ENCODE results near the gene FAM98B. TPM values are rescaled to one million over a fixed set of nuclear protein-coding genes. Genes with fewer than 3 reads are reported as not detected.

FAM98B gene
- polyA plus RNA-seq, 1 donor (not counting 4 experiments of a cell fraction or from before 2014, with no cell fraction given), result 22.2 TPM

DNA sequence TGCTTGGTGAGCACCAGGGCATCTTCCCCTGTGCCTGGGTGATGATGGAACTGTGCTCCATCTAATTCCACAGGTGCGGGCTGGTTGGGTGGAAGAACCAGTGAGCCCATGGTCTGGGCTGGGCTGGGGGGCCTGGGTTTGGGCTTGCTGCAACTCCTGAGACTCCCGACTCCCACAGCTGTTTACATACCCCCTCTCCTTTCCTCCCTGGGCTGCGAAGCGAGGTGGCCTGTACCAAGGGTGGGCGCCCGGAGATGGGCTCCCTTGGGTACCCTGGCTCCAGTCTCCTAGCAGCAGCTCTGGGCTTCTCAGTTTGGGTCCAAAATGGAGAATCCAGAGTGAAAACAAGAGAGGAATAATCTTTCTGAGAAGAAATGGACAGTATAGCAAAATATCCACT lies 5.6 kb downstream of the FAM98B start:
- peaks cover 2% of the 10 kb centered on the region for H4K20me1 ChIP-seq (ENCODE audit: control insufficient read depth, extremely low read depth, insufficient read depth, low read length)
- H3K4me3 ChIP-seq (ENCODE audit: control insufficient read depth in 2 of 3, extremely low read depth in 1 of 3, insufficient read depth in 2 of 3, low read depth in 1 of 3, low read length in 3 of 3), result no peak overlapping the region
- dilution Hi-C loops (cut with MboI; ENCODE audit: extremely low pct_ligation_motif_present, low sequenced_read_pairs), result no loop called here
- peaks cover 1 to 8% of the 10 kb centered on the region in 2 experiments for H3K36me3 ChIP-seq (ENCODE audit: control insufficient read depth in 2 of 2, extremely low read depth in 1 of 2, insufficient read depth in 2 of 2, low read length in 2 of 2)
- peaks cover 87% of the 10 kb centered on the region for H3K79me2 ChIP-seq (ENCODE audit: control insufficient read depth, insufficient read depth, low read length)
- H3K27me3 ChIP-seq (ENCODE audit: control insufficient read depth, extremely low read depth, insufficient read depth, low read length), result no peaks in the 10 kb centered on the region
- H3K9ac ChIP-seq (ENCODE audit: control insufficient read depth, extremely low read depth, insufficient read depth, low read length), result no peak overlapping the region
- H3K4me1 ChIP-seq (ENCODE audit: control insufficient read depth, extremely low read depth, insufficient read depth, low read length), result peaks cover 7% of the 10 kb centered on the region
- H3K27ac ChIP-seq (ENCODE audit: control insufficient read depth, insufficient read depth, low read length), result no peak overlapping the region
- TF ChIP-seq EZH2 (IDR thresholded peaks at IDR 0.05; ENCODE audit: low read length), result no peak
- TF ChIP-seq, protein P1, sequence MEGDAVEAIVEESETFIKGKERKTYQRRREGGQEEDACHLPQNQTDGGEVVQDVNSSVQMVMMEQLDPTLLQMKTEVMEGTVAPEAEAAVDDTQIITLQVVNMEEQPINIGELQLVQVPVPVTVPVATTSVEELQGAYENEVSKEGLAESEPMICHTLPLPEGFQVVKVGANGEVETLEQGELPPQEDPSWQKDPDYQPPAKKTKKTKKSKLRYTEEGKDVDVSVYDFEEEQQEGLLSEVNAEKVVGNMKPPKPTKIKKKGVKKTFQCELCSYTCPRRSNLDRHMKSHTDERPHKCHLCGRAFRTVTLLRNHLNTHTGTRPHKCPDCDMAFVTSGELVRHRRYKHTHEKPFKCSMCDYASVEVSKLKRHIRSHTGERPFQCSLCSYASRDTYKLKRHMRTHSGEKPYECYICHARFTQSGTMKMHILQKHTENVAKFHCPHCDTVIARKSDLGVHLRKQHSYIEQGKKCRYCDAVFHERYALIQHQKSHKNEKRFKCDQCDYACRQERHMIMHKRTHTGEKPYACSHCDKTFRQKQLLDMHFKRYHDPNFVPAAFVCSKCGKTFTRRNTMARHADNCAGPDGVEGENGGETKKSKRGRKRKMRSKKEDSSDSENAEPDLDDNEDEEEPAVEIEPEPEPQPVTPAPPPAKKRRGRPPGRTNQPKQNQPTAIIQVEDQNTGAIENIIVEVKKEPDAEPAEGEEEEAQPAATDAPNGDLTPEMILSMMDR (optimal IDR thresholded peaks at IDR 0.05 in 1 of 3, IDR thresholded peaks at IDR 0.05 in 1 of 3, conservative IDR thresholded peaks at IDR 0.05 in 1 of 3; ENCODE audit: extremely low read depth in 1 of 3, insufficient read depth in 2 of 3, low read length in 3 of 3), result no peak
- H2AFZ ChIP-seq (ENCODE audit: control insufficient read depth, low read length), result no peak overlapping the region
- no peaks in the 10 kb centered on the region for H3K9me3 ChIP-seq (ENCODE audit: control insufficient read depth, low read depth, low read length)
- H3K4me2 ChIP-seq (ENCODE audit: control insufficient read depth, extremely low read depth, insufficient read depth, low read depth, low read length), result no peak overlapping the region
- peaks cover 2% of the 10 kb centered on the region for H3K9me1 ChIP-seq (ENCODE audit: control insufficient read depth, extremely low read depth, insufficient read depth, low read length)
- no peak for FAIRE-seq
- DNase-seq (ENCODE audit: low read depth, low spot score), result no peak

DNA sequence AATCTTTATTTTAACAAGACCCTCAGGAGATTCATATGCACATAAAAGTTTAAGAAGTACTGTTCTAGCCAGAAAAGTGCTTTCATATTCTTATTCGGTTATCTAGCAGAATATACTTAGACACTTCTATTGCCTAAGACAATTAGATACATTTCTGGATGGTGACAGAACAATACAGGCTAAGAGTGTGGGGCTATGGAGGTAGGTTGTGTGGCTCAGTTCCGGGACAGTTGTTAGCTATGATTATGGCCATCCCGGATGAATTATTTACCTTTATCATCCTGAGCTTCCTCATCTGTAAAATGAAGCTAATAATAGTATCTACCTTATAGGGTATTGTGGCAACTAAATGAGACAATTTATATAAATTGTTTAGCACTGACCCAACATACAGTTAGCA lies 6.6 kb downstream of the FAM98B start:
- FAIRE-seq (no peak), DNase-seq (ENCODE audit: low read depth, low spot score) (no peak)
- dilution Hi-C loops (cut with MboI; ENCODE audit: extremely low pct_ligation_motif_present, low sequenced_read_pairs), result no loop called here
- Histone ChIP-seq H3K9ac (ENCODE audit: control insufficient read depth, extremely low read depth, insufficient read depth, low read length) (no peak overlapping the region), H4K20me1 (ENCODE audit: control insufficient read depth, extremely low read depth, insufficient read depth, low read length) (no peaks in the 10 kb centered on the region), H3K9me1 (ENCODE audit: control insufficient read depth, extremely low read depth, insufficient read depth, low read length) (peaks cover 2% of the 10 kb centered on the region), H3K4me2 (ENCODE audit: control insufficient read depth, extremely low read depth, insufficient read depth, low read depth, low read length) (peak overlapping the region; percentile 3), H3K79me2 (ENCODE audit: control insufficient read depth, insufficient read depth, low read length) (peaks cover 77% of the 10 kb centered on the region), H3K27me3 (ENCODE audit: control insufficient read depth, extremely low read depth, insufficient read depth, low read length) (no peaks in the 10 kb centered on the region), H3K9me3 (ENCODE audit: control insufficient read depth, low read depth, low read length) (no peaks in the 10 kb centered on the region), H3K27ac (ENCODE audit: control insufficient read depth, insufficient read depth, low read length) (no peak overlapping the region), H3K4me3 (ENCODE audit: control insufficient read depth in 2 of 3, extremely low read depth in 1 of 3, insufficient read depth in 2 of 3, low read depth in 1 of 3, low read length in 3 of 3) (no peak overlapping the region), H2AFZ (ENCODE audit: control insufficient read depth, low read length) (no peak overlapping the region), H3K4me1 (ENCODE audit: control insufficient read depth, extremely low read depth, insufficient read depth, low read length) (peaks cover 2% of the 10 kb centered on the region), H3K36me3 (ENCODE audit: control insufficient read depth in 2 of 2, extremely low read depth in 1 of 2, insufficient read depth in 2 of 2, low read length in 2 of 2) (peaks cover 1 to 8% of the 10 kb centered on the region in 2 experiments)
- TF ChIP-seq, protein P1 (optimal IDR thresholded peaks at IDR 0.05 in 1 of 3, IDR thresholded peaks at IDR 0.05 in 1 of 3, conservative IDR thresholded peaks at IDR 0.05 in 1 of 3; ENCODE audit: extremely low read depth in 1 of 3, insufficient read depth in 2 of 3, low read length in 3 of 3), result no peak
- TF ChIP-seq EZH2 (IDR thresholded peaks at IDR 0.05; ENCODE audit: low read length), result no peak
